Eye (tissue), 1 donor: Measurements from ENCODE around the gene FCRLB.
"Not testable (repeated sequence)": the region's sequence is repeated elsewhere in the genome, so short reads cannot be mapped to it uniquely, and the experiment has no call there.

Experiments
- DNase-seq: peaks from one replicate; pipeline ENCODE4 v3.0.0-alpha.2; 2015

The FCRLB gene

GRCh38 chr1:161720422-161720821, 922 bp upstream of the FCRLB start:
- DNase-seq = no peak

GRCh38 chr1:161721738-161722343, 497 bp downstream of the FCRLB start:
- no peak for DNase-seq

GRCh38 chr1:161722406-161722805, 1.1 kb downstream of the FCRLB start:
- DNase-seq = no peak

- no peak for DNase-seq
These were observed 2.3 kb downstream of the FCRLB start for GRCh38 chr1:161723459-161724141.

GRCh38 chr1:161725258-161725907, 4.0 kb downstream of the FCRLB start:
- not testable (repeated sequence) for DNase-seq

GRCh38 chr1:161725908-161726472, 4.6 kb downstream of the FCRLB start:
- DNase-seq = peak; percentile 86

- DNase-seq = peak; percentile 95
These were observed 5.3 kb downstream of the FCRLB start for GRCh38 chr1:161726473-161727255.

GRCh38 chr1:161727256-161727924, 6.0 kb downstream of the FCRLB start:
- DNase-seq = no peak

GRCh38 chr1:161728376-161729226, 7.3 kb downstream of the FCRLB start:
- DNase-seq = no peak

GRCh38 chr1:161730050-161730564, 8.8 kb downstream of the FCRLB start:
- DNase-seq = no peak

GRCh38 chr1:161731241-161731640, 9.9 kb downstream of the FCRLB start:
- DNase-seq = no peak

GRCh38 chr1:161731981-161732718, 10.8 kb downstream of the FCRLB start:
- DNase-seq = no peak

- DNase-seq = no peak
These were observed 12.2 kb downstream of the FCRLB start for GRCh38 chr1:161733526-161733925.

GRCh38 chr1:161735837-161736236, 14.5 kb downstream of the FCRLB start:
- no peak for DNase-seq

- DNase-seq = no peak
These were observed 15.1 kb downstream of the FCRLB start for GRCh38 chr1:161736335-161736969.

- no peak for DNase-seq
These were observed 16.3 kb downstream of the FCRLB start for GRCh38 chr1:161737625-161738024.

- peak; percentile 33 for DNase-seq
These were observed 17.4 kb downstream of the FCRLB start for GRCh38 chr1:161738627-161739287.

GRCh38 chr1:161739865-161740566, 18.7 kb downstream of the FCRLB start:
- DNase-seq = no peak

- no peak for DNase-seq
These were observed 19.6 kb downstream of the FCRLB start for GRCh38 chr1:161740921-161741320.
